ENCODE results near the gene S100A7. TPM values are rescaled to one million over a fixed set of nuclear protein-coding genes. Genes with fewer than 3 reads are reported as not detected.

The S100A7 gene
- total and polyA plus RNA-seq, 4 donors = not detected

DNA sequence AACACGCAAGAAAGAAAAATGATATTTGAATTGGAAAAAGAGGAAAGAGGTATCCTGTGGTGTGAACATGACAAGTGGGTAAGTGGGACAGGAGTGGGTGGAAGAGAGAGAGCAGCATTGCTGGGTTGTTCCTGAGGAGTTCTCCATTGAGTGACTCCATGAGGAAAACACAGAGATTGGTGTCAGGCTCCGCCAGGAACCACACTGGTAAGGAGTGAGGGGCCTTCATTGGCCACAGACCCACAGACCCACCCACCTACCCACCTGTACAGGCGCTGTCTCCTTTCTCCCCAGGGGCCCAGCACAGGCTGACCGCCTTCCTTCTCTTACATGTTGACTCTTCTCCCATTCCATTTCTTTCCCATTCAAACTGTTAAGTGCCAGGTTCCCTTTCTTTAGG, 23.2 kb downstream of the S100A7 start:
- Histone ChIP-seq H3K27me3 (ENCODE audit: control insufficient read depth in 4 of 4, insufficient read depth in 4 of 4, low read length in 3 of 4) (no peaks in the 10 kb centered on the region), H3K36me3 (ENCODE audit: control insufficient read depth in 4 of 4, insufficient read depth in 3 of 4, low read depth in 1 of 4, low read length in 3 of 4) (no peaks in the 10 kb centered on the region), H3K27ac (ENCODE audit: low read depth in 1 of 2, low read length in 2 of 2) (no peak overlapping the region), H3K9me3 (ENCODE audit: control insufficient read depth in 4 of 4, low read length in 3 of 4) (no peaks in the 10 kb centered on the region), H3K4me3 (ENCODE audit: low read depth in 1 of 3, low read length in 3 of 3) (no peak overlapping the region), H3K4me1 (ENCODE audit: control insufficient read depth in 4 of 4, insufficient read depth in 4 of 4, low read length in 3 of 4) (no peaks in the 10 kb centered on the region), H3K9ac (ENCODE audit: low read depth in 1 of 2, low read length in 2 of 2) (no peak overlapping the region)
- TF ChIP-seq, protein P1, sequence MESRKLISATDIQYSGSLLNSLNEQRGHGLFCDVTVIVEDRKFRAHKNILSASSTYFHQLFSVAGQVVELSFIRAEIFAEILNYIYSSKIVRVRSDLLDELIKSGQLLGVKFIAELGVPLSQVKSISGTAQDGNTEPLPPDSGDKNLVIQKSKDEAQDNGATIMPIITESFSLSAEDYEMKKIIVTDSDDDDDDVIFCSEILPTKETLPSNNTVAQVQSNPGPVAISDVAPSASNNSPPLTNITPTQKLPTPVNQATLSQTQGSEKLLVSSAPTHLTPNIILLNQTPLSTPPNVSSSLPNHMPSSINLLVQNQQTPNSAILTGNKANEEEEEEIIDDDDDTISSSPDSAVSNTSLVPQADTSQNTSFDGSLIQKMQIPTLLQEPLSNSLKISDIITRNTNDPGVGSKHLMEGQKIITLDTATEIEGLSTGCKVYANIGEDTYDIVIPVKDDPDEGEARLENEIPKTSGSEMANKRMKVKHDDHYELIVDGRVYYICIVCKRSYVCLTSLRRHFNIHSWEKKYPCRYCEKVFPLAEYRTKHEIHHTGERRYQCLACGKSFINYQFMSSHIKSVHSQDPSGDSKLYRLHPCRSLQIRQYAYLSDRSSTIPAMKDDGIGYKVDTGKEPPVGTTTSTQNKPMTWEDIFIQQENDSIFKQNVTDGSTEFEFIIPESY (IDR thresholded peaks at IDR 0.05) = no peak
- TF ChIP-seq SP1 (IDR thresholded peaks at IDR 0.05) (no peak), RXRA (IDR thresholded peaks at IDR 0.05) (no peak), EGR1 (IDR thresholded peaks at IDR 0.05; ENCODE audit: low read depth in 2 of 2) (no peak), TAF1 (conservative IDR thresholded peaks at IDR 0.05) (no peak), YY1 (IDR thresholded peaks at IDR 0.05) (no peak), JUND (IDR thresholded peaks at IDR 0.05) (no peak), RAD21 (IDR thresholded peaks at IDR 0.05) (no peak), NR2F2 (IDR thresholded peaks at IDR 0.05) (no peak), HNF4G (IDR thresholded peaks at IDR 0.05) (no peak), FOXA1 (IDR thresholded peaks at IDR 0.05) (no peak), FOXA2 (IDR thresholded peaks at IDR 0.05) (no peak)
- TF ChIP-seq, protein P2, sequence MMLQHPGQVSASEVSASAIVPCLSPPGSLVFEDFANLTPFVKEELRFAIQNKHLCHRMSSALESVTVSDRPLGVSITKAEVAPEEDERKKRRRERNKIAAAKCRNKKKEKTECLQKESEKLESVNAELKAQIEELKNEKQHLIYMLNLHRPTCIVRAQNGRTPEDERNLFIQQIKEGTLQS (IDR thresholded peaks at IDR 0.05) = no peak
- TF ChIP-seq, protein P3, sequence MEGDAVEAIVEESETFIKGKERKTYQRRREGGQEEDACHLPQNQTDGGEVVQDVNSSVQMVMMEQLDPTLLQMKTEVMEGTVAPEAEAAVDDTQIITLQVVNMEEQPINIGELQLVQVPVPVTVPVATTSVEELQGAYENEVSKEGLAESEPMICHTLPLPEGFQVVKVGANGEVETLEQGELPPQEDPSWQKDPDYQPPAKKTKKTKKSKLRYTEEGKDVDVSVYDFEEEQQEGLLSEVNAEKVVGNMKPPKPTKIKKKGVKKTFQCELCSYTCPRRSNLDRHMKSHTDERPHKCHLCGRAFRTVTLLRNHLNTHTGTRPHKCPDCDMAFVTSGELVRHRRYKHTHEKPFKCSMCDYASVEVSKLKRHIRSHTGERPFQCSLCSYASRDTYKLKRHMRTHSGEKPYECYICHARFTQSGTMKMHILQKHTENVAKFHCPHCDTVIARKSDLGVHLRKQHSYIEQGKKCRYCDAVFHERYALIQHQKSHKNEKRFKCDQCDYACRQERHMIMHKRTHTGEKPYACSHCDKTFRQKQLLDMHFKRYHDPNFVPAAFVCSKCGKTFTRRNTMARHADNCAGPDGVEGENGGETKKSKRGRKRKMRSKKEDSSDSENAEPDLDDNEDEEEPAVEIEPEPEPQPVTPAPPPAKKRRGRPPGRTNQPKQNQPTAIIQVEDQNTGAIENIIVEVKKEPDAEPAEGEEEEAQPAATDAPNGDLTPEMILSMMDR (IDR thresholded peaks at IDR 0.05; ENCODE audit: low read depth, low read length, missing input control) = no peak
- TF ChIP-seq, protein P4, sequence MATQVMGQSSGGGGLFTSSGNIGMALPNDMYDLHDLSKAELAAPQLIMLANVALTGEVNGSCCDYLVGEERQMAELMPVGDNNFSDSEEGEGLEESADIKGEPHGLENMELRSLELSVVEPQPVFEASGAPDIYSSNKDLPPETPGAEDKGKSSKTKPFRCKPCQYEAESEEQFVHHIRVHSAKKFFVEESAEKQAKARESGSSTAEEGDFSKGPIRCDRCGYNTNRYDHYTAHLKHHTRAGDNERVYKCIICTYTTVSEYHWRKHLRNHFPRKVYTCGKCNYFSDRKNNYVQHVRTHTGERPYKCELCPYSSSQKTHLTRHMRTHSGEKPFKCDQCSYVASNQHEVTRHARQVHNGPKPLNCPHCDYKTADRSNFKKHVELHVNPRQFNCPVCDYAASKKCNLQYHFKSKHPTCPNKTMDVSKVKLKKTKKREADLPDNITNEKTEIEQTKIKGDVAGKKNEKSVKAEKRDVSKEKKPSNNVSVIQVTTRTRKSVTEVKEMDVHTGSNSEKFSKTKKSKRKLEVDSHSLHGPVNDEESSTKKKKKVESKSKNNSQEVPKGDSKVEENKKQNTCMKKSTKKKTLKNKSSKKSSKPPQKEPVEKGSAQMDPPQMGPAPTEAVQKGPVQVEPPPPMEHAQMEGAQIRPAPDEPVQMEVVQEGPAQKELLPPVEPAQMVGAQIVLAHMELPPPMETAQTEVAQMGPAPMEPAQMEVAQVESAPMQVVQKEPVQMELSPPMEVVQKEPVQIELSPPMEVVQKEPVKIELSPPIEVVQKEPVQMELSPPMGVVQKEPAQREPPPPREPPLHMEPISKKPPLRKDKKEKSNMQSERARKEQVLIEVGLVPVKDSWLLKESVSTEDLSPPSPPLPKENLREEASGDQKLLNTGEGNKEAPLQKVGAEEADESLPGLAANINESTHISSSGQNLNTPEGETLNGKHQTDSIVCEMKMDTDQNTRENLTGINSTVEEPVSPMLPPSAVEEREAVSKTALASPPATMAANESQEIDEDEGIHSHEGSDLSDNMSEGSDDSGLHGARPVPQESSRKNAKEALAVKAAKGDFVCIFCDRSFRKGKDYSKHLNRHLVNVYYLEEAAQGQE (IDR thresholded peaks at IDR 0.05) = no peak
- TF ChIP-seq, protein P5, sequence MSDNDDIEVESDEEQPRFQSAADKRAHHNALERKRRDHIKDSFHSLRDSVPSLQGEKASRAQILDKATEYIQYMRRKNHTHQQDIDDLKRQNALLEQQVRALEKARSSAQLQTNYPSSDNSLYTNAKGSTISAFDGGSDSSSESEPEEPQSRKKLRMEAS (IDR thresholded peaks at IDR 0.05) = no peak
- 84% methylated on average over 4 of the region's 4 CpGs for WGBS
- no peak for DNase-seq (ENCODE audit: low spot score)

Data from liver (tissue), 9 donors.